Fibroblast of lung (primary cell): Measurements from ENCODE around the gene COL1A1.

ENCODE experiments used
- EZH2 ChIP-seq: IDR thresholded peaks from 2 replicates; pipeline ENCODE4 v1.5.1; 2012; ENCODE audit warnings: low read length, control low read depth, mild to moderate bottlenecking; ENCODE audit errors: missing control alignments
- TF ChIP-seq, protein P1 (sequence below), 2 donors: IDR thresholded peaks in 1 of 2; conservative IDR thresholded peaks in 1 of 2; 1 replicate in 1 of 2; 2 replicates in 1 of 2; pipeline ENCODE4 v1.5.1; 2011 to 2012; ENCODE audit warnings: low read length in 2 of 2, control low read depth in 1 of 2, inconsistent platforms in 1 of 2, low read depth in 1 of 2, mild to moderate bottlenecking in 1 of 2

DNA sequence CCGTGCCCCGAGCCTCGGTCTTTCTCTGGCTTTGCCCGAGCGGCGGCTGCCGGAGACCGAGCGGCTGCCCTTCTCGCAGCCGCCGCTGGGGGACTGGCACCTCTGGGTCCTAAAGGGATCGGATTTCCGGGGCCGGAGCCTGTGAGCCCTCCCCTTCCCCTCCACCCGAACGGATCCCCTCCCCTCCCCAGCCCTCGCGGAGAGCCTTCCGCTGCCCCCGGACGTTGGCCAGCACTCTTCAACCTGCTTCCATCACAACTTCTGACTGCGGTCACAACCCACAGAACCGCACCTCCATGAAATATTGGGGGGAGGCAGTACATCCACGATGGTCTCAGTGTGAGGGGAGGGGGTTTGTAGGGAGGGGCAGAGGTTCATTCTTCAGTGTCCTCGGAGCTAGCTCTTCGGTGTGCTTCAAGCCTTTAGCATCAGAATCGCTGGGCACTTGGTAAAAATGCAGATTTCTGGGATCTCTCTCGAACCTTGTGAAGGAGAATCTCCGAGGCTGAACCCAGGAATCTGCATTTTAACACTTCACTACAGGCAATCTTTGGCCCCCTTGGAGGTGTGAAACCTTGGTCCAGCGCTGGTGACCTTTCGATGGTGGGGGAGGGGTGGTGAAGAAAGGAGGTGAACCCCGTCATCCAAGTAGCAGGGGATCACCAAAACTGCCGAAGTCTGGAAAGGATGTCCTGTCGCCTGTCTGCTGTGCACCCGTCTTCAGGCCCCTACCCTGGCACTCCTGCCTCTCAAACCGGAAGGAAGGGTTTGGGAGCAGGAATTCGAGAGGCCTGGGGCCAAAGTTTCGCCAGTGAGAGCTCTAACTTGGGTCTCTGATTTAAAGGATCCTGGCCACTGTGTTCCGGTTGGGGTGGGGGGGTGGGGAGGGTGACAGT is 50.1 kb downstream of the COL1A1 start:
- TF ChIP-seq, protein P1, sequence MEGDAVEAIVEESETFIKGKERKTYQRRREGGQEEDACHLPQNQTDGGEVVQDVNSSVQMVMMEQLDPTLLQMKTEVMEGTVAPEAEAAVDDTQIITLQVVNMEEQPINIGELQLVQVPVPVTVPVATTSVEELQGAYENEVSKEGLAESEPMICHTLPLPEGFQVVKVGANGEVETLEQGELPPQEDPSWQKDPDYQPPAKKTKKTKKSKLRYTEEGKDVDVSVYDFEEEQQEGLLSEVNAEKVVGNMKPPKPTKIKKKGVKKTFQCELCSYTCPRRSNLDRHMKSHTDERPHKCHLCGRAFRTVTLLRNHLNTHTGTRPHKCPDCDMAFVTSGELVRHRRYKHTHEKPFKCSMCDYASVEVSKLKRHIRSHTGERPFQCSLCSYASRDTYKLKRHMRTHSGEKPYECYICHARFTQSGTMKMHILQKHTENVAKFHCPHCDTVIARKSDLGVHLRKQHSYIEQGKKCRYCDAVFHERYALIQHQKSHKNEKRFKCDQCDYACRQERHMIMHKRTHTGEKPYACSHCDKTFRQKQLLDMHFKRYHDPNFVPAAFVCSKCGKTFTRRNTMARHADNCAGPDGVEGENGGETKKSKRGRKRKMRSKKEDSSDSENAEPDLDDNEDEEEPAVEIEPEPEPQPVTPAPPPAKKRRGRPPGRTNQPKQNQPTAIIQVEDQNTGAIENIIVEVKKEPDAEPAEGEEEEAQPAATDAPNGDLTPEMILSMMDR (conservative IDR thresholded peaks at IDR 0.05 in 1 of 2, IDR thresholded peaks at IDR 0.05 in 1 of 2; ENCODE audit: low read depth in 1 of 2, low read length in 2 of 2), result peak; percentile 43 to 50
- TF ChIP-seq EZH2, result no peak
